HepG2 (cell line): ENCODE data around the gene CD19. TPM values are rescaled to one million over a fixed set of nuclear protein-coding genes. Genes with fewer than 3 reads are reported as not detected.

ENCODE experiments used
- ATAC-seq: fragments of 200-7000 bp; cut with Tn5 transposase; 3 replicates; pipeline ENCODE4 v1.9.1; 2020; ENCODE audit warnings: mild to moderate bottlenecking, moderate library complexity
- BruUV-seq: library from RNA; stranded (reverse); fragments of 400-500 nt; replicated peaks from 2 replicates; lab custom pipeline; 2021; lab: Mats Ljungman, UMichigan
- CTCF ChIA-PET: fragments of 300-600 bp; formaldehyde crosslinking; extraction: SDS; loops from one replicate; lab custom pipeline; 2021; ENCODE audit warnings: low total read pairs, inconsistent platforms, low intra/inter-chr PET ratio; lab: Yijun Ruan, JAX
- POLR2A ChIA-PET: fragments of 350-600 bp; sonication (Branson Sonifier 250); formaldehyde crosslinking; loops from one replicate; lab custom pipeline; 2020; ENCODE audit warnings: antibody characterized with exemption, inconsistent platforms; lab: Yijun Ruan, JAX
- DNase-seq: peaks from one replicate; pipeline ENCODE4 v3.0.0-alpha.2; 2015; ENCODE audit warnings: low spot score
- FAIRE-seq: peaks from 3 replicates; lab custom pipeline; 2011; peaks lifted over from hg19 to GRCh38; lab: Jason Lieb, UNC
- H2AFZ ChIP-seq: one replicate; pipeline ENCODE4 v1.6.1; 2011; ENCODE audit warnings: low read length, inconsistent platforms
- H3K27ac ChIP-seq: fragments of 300-600 bp; 3 replicates; pipeline ENCODE4 v1.8.0; 2011; ENCODE audit warnings: mixed run types, mild to moderate bottlenecking, mixed read lengths, low read length, inconsistent platforms; ENCODE audit not compliant: insufficient read depth; ENCODE audit errors: extremely low read length
- H3K27me3 ChIP-seq, 2 experiments: fragments of 200-600 bp in 1 of 2; 2 replicates in 1 of 2; 3 replicates in 1 of 2; pipeline versions ENCODE4 v1.6.0 to v1.8.0; 2011; ENCODE audit warnings: low read length in 2 of 2, mild to moderate bottlenecking in 2 of 2, moderate library complexity in 2 of 2, inconsistent platforms in 1 of 2; ENCODE audit not compliant: insufficient read depth in 2 of 2, control insufficient read depth in 1 of 2
- H3K36me3 ChIP-seq, 2 experiments: fragments of 200-600 bp in 1 of 2; replicated peaks in 1 of 2; 2 replicates in 1 of 2; 3 replicates in 1 of 2; pipeline versions ENCODE4 v1.5.1 to v1.8.0; 2011; ENCODE audit warnings: low read length in 2 of 2, inconsistent platforms in 1 of 2; ENCODE audit not compliant: insufficient read depth in 2 of 2, control insufficient read depth in 1 of 2
- H3K4me1 ChIP-seq: 2 replicates; pipeline ENCODE4 v1.5.1; 2012; ENCODE audit warnings: low read length, inconsistent platforms; ENCODE audit not compliant: insufficient read depth
- H3K4me2 ChIP-seq: 2 replicates; pipeline ENCODE4 v1.6.0; 2011; ENCODE audit warnings: low read depth, low read length, inconsistent platforms
- H3K4me3 ChIP-seq, 3 experiments: fragments of 200-600 bp in 1 of 3; sonication (generic), shearing (Covaris generic) in 1 of 3; replicated peaks in 1 of 3; 2 replicates each; pipeline ENCODE4 v1.5.1; 2011 to 2016; ENCODE audit warnings: low read length in 3 of 3, inconsistent platforms in 2 of 3, low read depth in 2 of 3, mild to moderate bottlenecking in 2 of 3, control low read depth in 1 of 3, mixed read lengths in 1 of 3; ENCODE audit not compliant: insufficient read depth in 1 of 3
- H3K79me2 ChIP-seq: one replicate; pipeline ENCODE4 v1.6.1; 2011; ENCODE audit warnings: low read length, inconsistent platforms; ENCODE audit not compliant: insufficient read depth
- H3K9ac ChIP-seq: 2 replicates; pipeline ENCODE4 v1.6.0; 2011; ENCODE audit warnings: mild to moderate bottlenecking, low read depth, low read length, inconsistent platforms; ENCODE audit not compliant: insufficient read depth
- H3K9me3 ChIP-seq: 2 replicates; pipeline ENCODE4 v1.5.1; 2012; ENCODE audit warnings: mild to moderate bottlenecking, low read length
- H4K20me1 ChIP-seq: 2 replicates; pipeline ENCODE4 v1.6.0; 2011; ENCODE audit warnings: inconsistent platforms, mild to moderate bottlenecking, low read length, moderate library complexity; ENCODE audit not compliant: insufficient read depth
- BCLAF1 ChIP-seq: fragments of 450-650 bp; IDR thresholded peaks from 2 replicates; pipeline ENCODE4 v1.6.1; 2017; ENCODE audit warnings: mild to moderate bottlenecking
- HINFP ChIP-seq: sonication (generic); formaldehyde crosslinking; IDR thresholded peaks from 2 replicates; pipeline ENCODE4 v1.4.0; 2020; ENCODE audit warnings: low read depth, mild to moderate bottlenecking, missing genetic modification reagents
- POLR2A ChIP-seq, 2 experiments: IDR thresholded peaks; 2 replicates each; pipeline ENCODE4 v1.6.1; 2011; ENCODE audit warnings: low read depth in 2 of 2, low read length in 2 of 2, mild to moderate bottlenecking in 1 of 2, moderate library complexity in 1 of 2; ENCODE audit not compliant: insufficient read depth in 1 of 2
- SKIL ChIP-seq: sonication (generic); formaldehyde crosslinking; IDR thresholded peaks from 2 replicates; pipeline ENCODE4 v1.8.0; 2022; ENCODE audit warnings: missing genetic modification reagents, mild to moderate bottlenecking, moderate library complexity, borderline replicate concordance
- THAP8 ChIP-seq: sonication (generic); formaldehyde crosslinking; IDR thresholded peaks from 2 replicates; pipeline ENCODE4 v1.5.1; 2020; ENCODE audit warnings: missing genetic modification reagents, mild to moderate bottlenecking, borderline replicate concordance
- ZMAT5 ChIP-seq: sonication (generic); formaldehyde crosslinking; IDR thresholded peaks from 2 replicates; pipeline ENCODE4 v1.5.0; 2020; ENCODE audit warnings: mild to moderate bottlenecking, low read depth, missing genetic modification reagents, borderline replicate concordance
- ZNF331 ChIP-seq: sonication (generic); formaldehyde crosslinking; IDR thresholded peaks from 2 replicates; pipeline ENCODE4 v1.4.0; 2020; ENCODE audit warnings: missing genetic modification reagents
- WGBS: methylation state at CpG from one replicate; pipeline ENCODE4 v1.1.6; 2017; ENCODE audit warnings: low lambda C conversion rate; 5-methylcytosine and 5-hydroxymethylcytosine counted together
- in situ Hi-C: cut with HindIII; loops from 2 replicates; pipeline ENCODE4 v1.10.0; 2017; ENCODE audit warnings: low pct_unique_long_range_greater_than_20kb; ENCODE audit not compliant: extremely low pct_ligation_motif_present
- intact Hi-C: fragments of 100-400 bp; cut with micrococcal nuclease; formaldehyde crosslinking; loops from one replicate; pipeline ENCODE4 v1.10.0; 2022; ENCODE audit not compliant: unreplicated experiment
- polyA plus RNA-seq, 8 experiments: library from polyadenylated mRNA; depleted of rRNA in 3 of 8; stranded (reverse) in 7 of 8; unstranded in 1 of 8; fragments of >200 nt; fragmentation: Illumina TruSeq in 4 of 8; extraction: Trizol in 4 of 8; gene quantifications; 2 replicates each; pipeline versions ENCODE4 v1.2.1 to v1.2.3, GENCODE V29; 2011 to 2016; ENCODE audit warnings: low read depth in 4 of 8, missing spikeins in 1 of 8, mixed read lengths in 1 of 8; ENCODE audit not compliant: insufficient read depth in 1 of 8
- total RNA-seq, 5 experiments: library from RNA; depleted of rRNA; stranded (reverse); fragments of >200 nt; fragmentation: Illumina TruSeq; extraction: Trizol; gene quantifications; 2 replicates each; pipeline ENCODE4 v1.2.3, GENCODE V29; 2016; ENCODE audit warnings: low read depth in 1 of 5

Gene CD19
- total and polyA plus RNA-seq, 2 of the 13 experiments (the other 11 are each of a cell fraction or from before 2014, with no cell fraction given) = 0.55 to 1.1 TPM

GRCh38 chr16:28958216-28958615 is 26.4 kb downstream of the CD19 start (continued):
- TF ChIP-seq HINFP (no peak), ZNF331 (CRISPR knock-in tag) (no peak), THAP8 (CRISPR knock-in tag) (no peak), ZMAT5 (CRISPR knock-in tag) (no peak), BCLAF1 (no peak)

- Histone ChIP-seq H3K4me1 (no peaks in the 10 kb centered on the region), H4K20me1 (no peaks in the 10 kb centered on the region), H3K27me3 (no peaks in the 10 kb centered on the region), H2AFZ (no peak overlapping the region)
- ChIA-PET POLR2A (interaction anchor here (1.2 kb wide), 1 partner anchor 15 kb away, joined by 4 read pairs; no protein-coding TSS in a partner anchor), CTCF (no interaction called here)
- no peak for DNase-seq
- ATAC-seq = no peak
- TF ChIP-seq POLR2A (IDR thresholded peaks at IDR 0.05; ENCODE audit: insufficient read depth in 1 of 2, low read depth in 2 of 2, low read length in 2 of 2) (0 out of 4 replicates have a peak, but pooled peaks of 1 of the 2 experiments have one; percentile 1), SKIL (CRISPR knock-in tag) (no peak)
- TF ChIP-seq, all 625 proteins: peak for 1
- H3K27ac ChIP-seq = no peak overlapping the region
- FAIRE-seq = no peak
- WGBS = 91% methylated on average over 6 of the region's 6 CpGs
- BruUV-seq = no TSS peak
- H3K36me3 ChIP-seq = peaks cover 36 to 74% of the 10 kb centered on the region in 2 experiments
- H3K4me2 ChIP-seq = no peak overlapping the region
- H3K79me2 ChIP-seq = no peaks in the 10 kb centered on the region
- no peak overlapping the region for H3K4me3 ChIP-seq
- in situ Hi-C loops (no loop called here), intact Hi-C loops (no loop called here)
- H3K9ac ChIP-seq = no peak overlapping the region
- no peaks in the 10 kb centered on the region for H3K9me3 ChIP-seq
Observed at GRCh38 chr16:28958836-28959235, 27.1 kb downstream of the CD19 start.
